ENCODE data around the gene NXT1.

DNA sequence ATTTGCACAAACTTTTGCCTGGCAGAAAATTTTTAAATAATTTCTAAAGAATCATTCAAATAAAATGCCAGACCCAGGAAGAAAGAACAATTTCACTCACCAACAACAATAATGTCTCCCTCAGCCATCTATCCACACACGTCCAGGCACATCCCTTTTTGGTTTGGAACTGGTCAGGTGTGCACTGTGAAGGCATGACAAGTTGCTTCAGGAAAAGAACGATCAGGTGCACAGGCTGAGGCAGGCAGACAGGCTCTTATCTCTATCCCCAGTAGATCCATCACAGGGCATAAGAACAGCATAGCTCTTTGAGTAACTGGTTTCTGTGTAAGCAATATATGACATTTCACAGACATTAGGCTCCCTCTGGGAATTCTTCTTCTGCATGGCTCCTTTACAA, 18.1 kb upstream of the NXT1 start:
- TF ChIP-seq, protein P1, sequence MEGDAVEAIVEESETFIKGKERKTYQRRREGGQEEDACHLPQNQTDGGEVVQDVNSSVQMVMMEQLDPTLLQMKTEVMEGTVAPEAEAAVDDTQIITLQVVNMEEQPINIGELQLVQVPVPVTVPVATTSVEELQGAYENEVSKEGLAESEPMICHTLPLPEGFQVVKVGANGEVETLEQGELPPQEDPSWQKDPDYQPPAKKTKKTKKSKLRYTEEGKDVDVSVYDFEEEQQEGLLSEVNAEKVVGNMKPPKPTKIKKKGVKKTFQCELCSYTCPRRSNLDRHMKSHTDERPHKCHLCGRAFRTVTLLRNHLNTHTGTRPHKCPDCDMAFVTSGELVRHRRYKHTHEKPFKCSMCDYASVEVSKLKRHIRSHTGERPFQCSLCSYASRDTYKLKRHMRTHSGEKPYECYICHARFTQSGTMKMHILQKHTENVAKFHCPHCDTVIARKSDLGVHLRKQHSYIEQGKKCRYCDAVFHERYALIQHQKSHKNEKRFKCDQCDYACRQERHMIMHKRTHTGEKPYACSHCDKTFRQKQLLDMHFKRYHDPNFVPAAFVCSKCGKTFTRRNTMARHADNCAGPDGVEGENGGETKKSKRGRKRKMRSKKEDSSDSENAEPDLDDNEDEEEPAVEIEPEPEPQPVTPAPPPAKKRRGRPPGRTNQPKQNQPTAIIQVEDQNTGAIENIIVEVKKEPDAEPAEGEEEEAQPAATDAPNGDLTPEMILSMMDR (conservative IDR thresholded peaks at IDR 0.05 in 1 of 2, IDR thresholded peaks at IDR 0.05 in 1 of 2; ENCODE audit: extremely low read depth in 1 of 2, insufficient read depth in 1 of 2, low read depth in 1 of 2, low read length in 2 of 2) = no peak
- no peak for TF ChIP-seq EZH2 (IDR thresholded peaks at IDR 0.05; ENCODE audit: borderline replicate concordance, low read length)
